H1 (cell line): ENCODE data around the gene LMO4.

Experiments used
- CHD1 ChIP-seq: IDR thresholded peaks from 2 replicates; pipeline ENCODE4 v1.6.1; 2012; ENCODE audit warnings: low read depth, low read length, improper control_type of control experiment
- CREB1 ChIP-seq: IDR thresholded peaks from 2 replicates; pipeline ENCODE4 v1.6.1; 2012; ENCODE audit warnings: inconsistent platforms
- CTCF ChIP-seq, 3 experiments: IDR thresholded peaks; 1 replicate in 2 of 3; 2 replicates in 1 of 3; pipeline versions ENCODE4 v1.5.1 to v1.6.1; 2011; ENCODE audit warnings: low read length in 3 of 3, mild to moderate bottlenecking in 3 of 3, inconsistent platforms in 2 of 3, low read depth in 1 of 3, moderate library complexity in 1 of 3; ENCODE audit not compliant: insufficient read depth in 1 of 3; ENCODE audit errors: control extremely low read depth in 1 of 3
- GTF2F1 ChIP-seq: IDR thresholded peaks from 2 replicates; pipeline ENCODE4 v1.6.1; 2012; ENCODE audit warnings: low read depth, low read length, improper control_type of control experiment, borderline replicate concordance

DNA sequence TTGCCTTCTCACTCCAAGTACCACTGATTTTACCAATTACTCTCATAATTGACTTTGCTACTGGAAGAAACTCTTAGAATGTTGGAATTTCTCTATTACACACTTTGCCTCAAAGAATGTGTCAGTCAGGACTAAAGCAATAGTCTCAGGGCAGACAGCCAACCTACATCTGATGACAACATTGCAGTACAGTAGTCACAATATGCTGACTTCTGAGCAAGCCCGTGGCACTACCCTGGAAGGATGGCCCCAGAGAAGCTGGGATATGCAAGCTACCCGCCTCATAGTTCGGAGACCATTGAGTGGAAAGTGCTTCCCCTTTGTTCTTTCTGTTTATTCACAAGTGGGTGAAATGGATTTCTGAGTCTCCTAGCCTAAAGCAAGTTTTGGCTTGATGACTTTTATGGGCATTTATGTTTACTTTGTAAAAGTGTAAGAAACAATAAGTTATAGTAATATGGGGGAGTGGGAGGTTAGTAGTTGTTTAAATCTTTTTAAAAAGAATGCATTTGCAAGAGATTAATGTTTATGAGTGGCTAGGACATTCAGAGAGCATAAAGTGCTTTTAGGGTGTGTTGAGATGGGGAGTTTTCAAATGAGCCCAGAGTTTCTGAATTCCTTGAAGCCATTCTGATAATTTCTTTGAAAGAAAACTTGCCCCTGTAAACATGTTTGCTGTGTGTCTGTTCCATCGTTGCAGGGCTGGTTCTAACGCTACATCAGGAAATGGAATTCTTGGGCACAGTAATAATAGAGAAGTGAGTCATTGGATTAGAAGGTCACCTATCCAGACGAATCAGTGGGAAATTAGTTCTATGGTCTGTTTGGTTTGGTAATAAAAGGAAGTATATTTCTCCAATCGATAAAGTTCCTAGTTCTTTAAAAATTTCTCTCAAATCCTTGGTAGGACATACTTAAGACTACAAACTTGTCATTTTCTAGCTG, 63.8 kb downstream of the LMO4 start:
- TF ChIP-seq CTCF (IDR thresholded peaks at IDR 0.05; ENCODE audit: control extremely low read depth in 1 of 3, insufficient read depth in 1 of 3, low read depth in 1 of 3, low read length in 3 of 3), result no peak
- no peak for TF ChIP-seq CREB1
- TF ChIP-seq GTF2F1, result no peak
- TF ChIP-seq CHD1, result no peak
